NCI-H2227 (cell line): ENCODE results near the gene ADAM8.
A peak's percentile ranks its signal among the peaks of the same experiment; 100 is the strongest.
"Not testable (repeated sequence)": the region's sequence is repeated elsewhere in the genome, so short reads cannot be mapped to it uniquely, and the experiment has no call there.

Source experiments
- DNase-seq: peaks from one replicate; lab custom pipeline; 2025; ENCODE audit not compliant: unreplicated experiment; lab: John Stamatoyannopoulos, UW

ADAM8 gene

DNA sequence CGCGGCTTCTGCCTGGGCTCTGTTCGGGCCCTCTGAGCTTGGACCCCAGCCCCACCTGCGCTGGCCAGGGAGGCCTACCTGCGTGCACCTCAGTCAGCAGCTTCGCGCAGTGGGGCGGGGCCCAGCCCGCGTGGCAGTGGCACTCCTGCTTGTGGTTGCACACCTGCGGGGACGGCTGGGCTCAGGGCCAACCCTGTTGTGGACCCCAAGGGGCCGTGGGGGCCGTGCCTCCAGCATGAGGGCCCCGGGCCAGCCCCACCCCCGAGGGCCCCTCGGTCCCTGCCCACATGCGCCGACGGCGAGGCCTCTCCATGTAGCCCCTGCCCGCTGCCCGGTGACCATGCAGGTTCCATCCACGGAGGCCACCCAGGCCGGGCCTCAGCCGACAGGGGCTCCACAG lies 7.3 kb downstream of the ADAM8 start:
- no peak for DNase-seq

GRCh38 chr10:133268532-133268931 lies 8.1 kb downstream of the ADAM8 start:
- no peak for DNase-seq

GRCh38 chr10:133267829-133268228 lies 8.8 kb downstream of the ADAM8 start:
- no peak for DNase-seq

GRCh38 chr10:133267293-133267692 lies 9.4 kb downstream of the ADAM8 start:
- no peak for DNase-seq

DNA sequence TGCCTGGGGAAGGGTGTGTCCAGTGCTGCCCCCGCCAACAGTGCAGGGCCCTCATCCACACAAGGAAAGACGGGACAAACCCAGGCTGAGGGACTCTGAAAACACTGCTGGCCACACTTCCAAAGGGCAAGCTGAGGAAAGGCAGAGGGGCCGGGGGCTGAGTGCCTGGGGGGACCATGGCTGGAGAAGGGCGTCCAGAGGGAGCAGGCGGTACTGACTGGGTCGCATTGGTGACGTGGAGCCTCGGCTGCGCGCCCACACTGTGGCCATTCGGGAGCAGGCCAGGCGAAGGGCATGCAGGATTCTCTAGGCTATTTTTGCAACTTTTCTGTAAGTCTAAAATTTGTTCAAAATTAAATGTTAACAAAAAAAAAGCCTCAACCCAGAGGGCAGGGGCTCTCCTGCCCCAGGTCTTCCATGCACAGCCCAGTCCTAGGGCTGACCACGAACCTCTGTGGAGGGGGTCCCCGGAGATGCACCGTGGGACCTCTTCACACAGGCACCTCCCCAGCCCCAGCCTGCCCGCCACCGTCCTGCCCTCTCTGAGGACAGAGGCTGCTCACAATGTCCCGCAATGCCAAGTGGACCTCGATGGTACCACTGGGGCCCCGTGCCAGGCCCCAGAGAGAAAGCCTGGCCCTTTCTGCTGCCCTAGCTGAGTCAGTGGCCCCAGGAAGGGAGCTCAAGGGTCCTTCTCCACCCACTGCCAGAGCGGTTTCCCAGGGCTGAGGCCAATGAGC lies 10.4 kb downstream of the ADAM8 start:
- no peak for DNase-seq

DNA sequence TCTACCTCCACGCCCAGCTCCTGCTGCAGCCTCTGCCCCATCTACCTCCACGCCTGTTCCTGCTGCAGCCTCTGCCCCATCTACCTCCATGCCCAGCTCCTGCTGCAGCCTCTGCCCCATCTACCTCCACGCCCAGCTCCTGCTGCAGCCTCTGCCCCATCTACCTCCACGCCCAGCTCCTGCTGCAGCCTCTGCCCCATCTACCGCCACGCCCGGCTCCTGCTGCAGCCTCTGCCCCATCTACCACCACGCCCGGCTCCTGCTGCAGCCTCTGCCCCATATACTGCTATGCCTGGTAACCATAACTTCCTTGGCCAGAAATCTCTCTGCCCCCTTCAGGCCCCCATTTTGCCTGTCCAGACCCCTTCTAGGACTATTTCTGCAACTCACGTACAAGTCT lies 11.6 kb downstream of the ADAM8 start:
- not testable (repeated sequence) for DNase-seq

DNA sequence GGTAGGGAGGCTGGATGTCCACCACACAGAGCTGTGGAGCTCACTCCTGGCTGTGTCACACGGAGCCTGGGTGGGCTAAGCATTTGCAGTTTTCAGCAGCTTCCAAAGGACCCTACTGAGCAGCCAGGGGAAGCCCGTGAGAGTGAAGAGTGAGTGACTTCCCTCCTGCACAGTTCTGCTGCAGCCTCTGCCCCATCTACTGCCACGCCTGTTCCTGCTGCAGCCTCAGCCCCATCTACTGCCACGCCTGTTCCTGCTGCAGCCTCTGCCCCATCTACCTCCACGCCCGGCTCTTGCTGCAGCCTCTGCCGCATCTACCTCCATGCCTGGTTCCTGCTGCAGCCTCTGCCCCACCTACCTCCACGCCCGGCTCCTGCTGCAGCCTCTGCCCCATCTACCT lies 12.2 kb downstream of the ADAM8 start:
- no peak for DNase-seq

DNA sequence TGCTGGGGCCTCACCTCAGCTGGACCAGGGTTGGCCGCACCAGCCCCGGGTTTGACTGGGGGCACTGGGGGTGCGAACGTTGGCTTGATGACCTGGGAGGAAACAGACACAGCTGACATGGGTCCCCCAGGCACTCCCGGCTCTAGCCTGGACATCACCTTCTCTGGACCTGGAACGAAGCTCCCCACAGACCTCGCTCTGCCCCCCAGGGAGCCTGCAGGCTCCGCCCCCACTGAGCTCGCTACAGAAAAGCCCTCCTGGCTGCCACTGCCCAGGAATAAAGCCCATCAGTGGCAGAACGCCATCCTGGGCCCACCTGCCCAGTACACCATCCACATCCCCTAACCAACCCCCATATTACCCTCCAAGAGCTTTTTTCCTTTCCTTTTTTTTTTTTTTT lies 13.0 kb downstream of the ADAM8 start:
- DNase-seq: no peak

- peak; percentile 6 for DNase-seq
Measured at GRCh38 chr10:133262696-133263095, 14.0 kb downstream of the ADAM8 start.

GRCh38 chr10:133261726-133262325 lies 14.8 kb downstream of the ADAM8 start:
- peak; percentile 80 for DNase-seq

- peak; percentile 34 for DNase-seq
Measured at GRCh38 chr10:133260895-133261725, 15.6 kb downstream of the ADAM8 start.

DNA sequence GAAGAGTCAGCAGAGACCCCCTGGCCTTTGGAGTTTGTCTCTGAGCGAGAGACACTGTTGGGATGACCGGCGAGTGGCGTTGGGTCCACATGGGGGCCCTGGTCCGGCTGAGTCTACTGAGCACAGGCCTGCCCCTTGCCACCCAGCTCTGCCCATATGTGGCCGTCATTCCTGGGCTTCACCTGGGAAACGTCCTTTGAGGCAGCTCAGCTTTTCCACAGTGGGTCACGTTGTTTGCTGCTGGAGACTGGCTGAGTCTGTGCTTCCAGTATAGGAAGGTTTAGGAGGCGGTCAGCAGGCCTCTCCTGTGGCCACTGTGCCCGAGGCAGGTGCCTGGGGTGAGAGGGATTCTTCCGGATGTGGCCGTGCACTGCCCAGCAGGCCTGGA lies 17.1 kb downstream of the ADAM8 start:
- no peak for DNase-seq

- DNase-seq: no peak
Measured at GRCh38 chr10:133258818-133259601, 17.7 kb downstream of the ADAM8 start.

DNA sequence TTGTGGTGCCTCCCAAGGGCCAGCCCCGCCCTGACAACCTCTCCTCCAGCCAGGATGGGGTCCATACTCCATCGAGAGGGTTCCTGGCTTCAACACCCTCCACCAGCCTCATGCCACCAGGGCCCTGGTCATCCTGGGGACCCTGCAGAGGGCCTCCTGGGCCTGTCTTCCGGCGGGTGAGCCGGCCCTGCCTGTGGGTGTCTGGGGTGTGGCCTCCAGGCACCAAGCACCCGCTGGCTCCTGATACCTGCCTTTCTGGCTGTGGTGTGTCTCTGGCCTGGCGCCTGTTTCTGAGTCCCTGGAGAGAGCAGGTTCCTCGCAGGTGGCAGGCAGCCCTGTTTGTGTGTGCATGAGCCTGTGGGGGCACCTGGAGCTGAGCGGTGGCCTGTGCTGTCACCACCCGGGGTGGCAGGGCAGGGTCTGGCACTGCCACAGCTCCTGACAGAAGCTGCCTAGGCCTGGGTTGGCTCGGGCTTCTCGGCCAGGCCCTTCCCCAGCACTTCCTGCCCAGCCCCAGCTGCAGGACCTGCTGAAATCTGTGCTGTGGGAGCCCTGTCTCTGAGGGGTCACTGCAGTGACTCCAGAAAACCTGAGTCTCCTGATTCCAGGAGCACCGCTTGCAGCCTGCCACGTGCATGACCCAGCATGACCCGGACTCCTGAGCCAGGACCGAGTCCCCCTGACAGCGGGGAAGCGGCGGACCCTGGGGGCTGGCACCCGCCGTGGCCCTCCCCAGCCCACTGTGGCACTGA lies 18.4 kb downstream of the ADAM8 start:
- no peak for DNase-seq

GRCh38 chr10:133257489-133258065 lies 19.1 kb downstream of the ADAM8 start:
- no peak for DNase-seq

- DNase-seq: no peak
Measured at GRCh38 chr10:133255323-133255722, 21.3 kb downstream of the ADAM8 start.

DNA sequence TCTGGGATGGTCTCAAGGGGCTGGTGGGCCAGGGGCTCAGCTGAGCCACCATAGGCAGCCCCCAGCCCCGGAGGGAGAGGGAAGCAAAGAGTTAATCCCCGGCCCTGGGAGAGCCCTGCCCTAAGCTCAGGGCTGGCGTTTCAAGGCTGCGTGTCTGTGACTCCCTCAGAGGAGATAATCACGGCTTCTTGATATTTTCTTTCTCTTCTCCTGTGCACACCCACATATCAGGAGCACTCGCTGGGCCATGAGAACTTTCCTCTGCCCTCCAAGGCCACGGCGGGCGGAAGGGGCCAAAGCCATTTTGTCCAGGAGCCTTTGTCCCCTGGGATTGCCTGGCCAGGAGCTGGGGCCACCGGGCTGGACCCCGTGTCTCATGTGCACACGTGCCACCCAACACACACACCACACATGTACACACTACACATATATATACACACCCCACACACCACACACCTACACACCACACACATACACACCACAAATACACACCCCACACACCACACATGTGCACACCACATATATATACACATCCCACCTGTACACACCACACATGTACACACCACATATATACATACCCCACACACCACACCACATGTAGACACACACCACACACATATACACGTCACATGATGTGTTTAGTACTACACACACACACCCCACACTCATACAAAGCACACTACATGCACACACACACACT lies 22.1 kb downstream of the ADAM8 start:
- no peak for DNase-seq

- no peak for DNase-seq
Measured at GRCh38 chr10:133253361-133253955, 23.2 kb downstream of the ADAM8 start.

- DNase-seq: no peak
Measured at GRCh38 chr10:133252223-133252552, 24.5 kb downstream of the ADAM8 start.
